ENCODE measurements around the gene VSIG2.

DNA sequence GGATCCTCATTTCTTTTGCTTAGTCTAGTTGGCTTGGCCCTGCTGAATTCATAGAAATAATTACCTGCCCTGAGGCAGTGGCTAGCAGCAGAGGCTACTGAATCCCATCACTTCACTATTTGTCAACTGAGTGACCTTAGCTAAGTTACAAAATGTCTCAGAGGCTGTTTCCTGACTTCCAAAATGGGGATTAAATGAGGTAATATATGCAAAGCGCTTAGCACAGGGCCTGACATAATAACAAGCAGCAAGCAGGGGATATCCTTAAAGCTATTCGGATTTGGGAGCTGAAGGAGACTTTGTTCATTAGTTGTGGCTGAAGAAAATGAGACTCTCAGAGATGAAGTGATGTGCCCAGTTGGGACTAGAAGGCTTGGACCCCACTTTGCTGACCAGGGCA lies 9.5 kb downstream of the VSIG2 start:
- TF ChIP-seq ZFP3 (CRISPR knock-in tag; IDR thresholded peaks at IDR 0.05) (no peak), GLIS3 (CRISPR knock-in tag; IDR thresholded peaks at IDR 0.05) (no peak), RARB (CRISPR knock-in tag; IDR thresholded peaks at IDR 0.05) (no peak), OSR1 (CRISPR knock-in tag; IDR thresholded peaks at IDR 0.05) (no peak), ZC3H10 (CRISPR knock-in tag; IDR thresholded peaks at IDR 0.05) (no peak), SNAI2 (CRISPR knock-in tag; IDR thresholded peaks at IDR 0.05) (no peak), TOX (CRISPR knock-in tag; IDR thresholded peaks at IDR 0.05; ENCODE audit: borderline replicate concordance) (no peak), ARNTL (CRISPR knock-in tag; IDR thresholded peaks at IDR 0.05; ENCODE audit: borderline replicate concordance, low read depth) (no peak), ZNF70 (CRISPR knock-in tag; IDR thresholded peaks at IDR 0.05) (no peak), TCF4 (CRISPR knock-in tag; IDR thresholded peaks at IDR 0.05; ENCODE audit: borderline replicate concordance) (no peak), ISL1 (CRISPR knock-in tag; IDR thresholded peaks at IDR 0.05) (no peak)
- TF ChIP-seq, protein P1, sequence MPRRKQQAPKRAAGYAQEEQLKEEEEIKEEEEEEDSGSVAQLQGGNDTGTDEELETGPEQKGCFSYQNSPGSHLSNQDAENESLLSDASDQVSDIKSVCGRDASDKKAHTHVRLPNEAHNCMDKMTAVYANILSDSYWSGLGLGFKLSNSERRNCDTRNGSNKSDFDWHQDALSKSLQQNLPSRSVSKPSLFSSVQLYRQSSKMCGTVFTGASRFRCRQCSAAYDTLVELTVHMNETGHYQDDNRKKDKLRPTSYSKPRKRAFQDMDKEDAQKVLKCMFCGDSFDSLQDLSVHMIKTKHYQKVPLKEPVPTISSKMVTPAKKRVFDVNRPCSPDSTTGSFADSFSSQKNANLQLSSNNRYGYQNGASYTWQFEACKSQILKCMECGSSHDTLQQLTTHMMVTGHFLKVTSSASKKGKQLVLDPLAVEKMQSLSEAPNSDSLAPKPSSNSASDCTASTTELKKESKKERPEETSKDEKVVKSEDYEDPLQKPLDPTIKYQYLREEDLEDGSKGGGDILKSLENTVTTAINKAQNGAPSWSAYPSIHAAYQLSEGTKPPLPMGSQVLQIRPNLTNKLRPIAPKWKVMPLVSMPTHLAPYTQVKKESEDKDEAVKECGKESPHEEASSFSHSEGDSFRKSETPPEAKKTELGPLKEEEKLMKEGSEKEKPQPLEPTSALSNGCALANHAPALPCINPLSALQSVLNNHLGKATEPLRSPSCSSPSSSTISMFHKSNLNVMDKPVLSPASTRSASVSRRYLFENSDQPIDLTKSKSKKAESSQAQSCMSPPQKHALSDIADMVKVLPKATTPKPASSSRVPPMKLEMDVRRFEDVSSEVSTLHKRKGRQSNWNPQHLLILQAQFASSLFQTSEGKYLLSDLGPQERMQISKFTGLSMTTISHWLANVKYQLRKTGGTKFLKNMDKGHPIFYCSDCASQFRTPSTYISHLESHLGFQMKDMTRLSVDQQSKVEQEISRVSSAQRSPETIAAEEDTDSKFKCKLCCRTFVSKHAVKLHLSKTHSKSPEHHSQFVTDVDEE (CRISPR knock-in tag; IDR thresholded peaks at IDR 0.05) = no peak
- TF ChIP-seq, protein P2, sequence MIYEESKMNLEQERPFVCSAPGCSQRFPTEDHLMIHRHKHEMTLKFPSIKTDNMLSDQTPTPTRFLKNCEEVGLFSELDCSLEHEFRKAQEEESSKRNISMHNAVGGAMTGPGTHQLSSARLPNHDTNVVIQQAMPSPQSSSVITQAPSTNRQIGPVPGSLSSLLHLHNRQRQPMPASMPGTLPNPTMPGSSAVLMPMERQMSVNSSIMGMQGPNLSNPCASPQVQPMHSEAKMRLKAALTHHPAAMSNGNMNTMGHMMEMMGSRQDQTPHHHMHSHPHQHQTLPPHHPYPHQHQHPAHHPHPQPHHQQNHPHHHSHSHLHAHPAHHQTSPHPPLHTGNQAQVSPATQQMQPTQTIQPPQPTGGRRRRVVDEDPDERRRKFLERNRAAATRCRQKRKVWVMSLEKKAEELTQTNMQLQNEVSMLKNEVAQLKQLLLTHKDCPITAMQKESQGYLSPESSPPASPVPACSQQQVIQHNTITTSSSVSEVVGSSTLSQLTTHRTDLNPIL (CRISPR knock-in tag; IDR thresholded peaks at IDR 0.05; ENCODE audit: low read depth) = no peak
- TF ChIP-seq, protein P3, sequence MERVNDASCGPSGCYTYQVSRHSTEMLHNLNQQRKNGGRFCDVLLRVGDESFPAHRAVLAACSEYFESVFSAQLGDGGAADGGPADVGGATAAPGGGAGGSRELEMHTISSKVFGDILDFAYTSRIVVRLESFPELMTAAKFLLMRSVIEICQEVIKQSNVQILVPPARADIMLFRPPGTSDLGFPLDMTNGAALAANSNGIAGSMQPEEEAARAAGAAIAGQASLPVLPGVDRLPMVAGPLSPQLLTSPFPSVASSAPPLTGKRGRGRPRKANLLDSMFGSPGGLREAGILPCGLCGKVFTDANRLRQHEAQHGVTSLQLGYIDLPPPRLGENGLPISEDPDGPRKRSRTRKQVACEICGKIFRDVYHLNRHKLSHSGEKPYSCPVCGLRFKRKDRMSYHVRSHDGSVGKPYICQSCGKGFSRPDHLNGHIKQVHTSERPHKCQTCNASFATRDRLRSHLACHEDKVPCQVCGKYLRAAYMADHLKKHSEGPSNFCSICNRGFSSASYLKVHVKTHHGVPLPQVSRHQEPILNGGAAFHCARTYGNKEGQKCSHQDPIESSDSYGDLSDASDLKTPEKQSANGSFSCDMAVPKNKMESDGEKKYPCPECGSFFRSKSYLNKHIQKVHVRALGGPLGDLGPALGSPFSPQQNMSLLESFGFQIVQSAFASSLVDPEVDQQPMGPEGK (CRISPR knock-in tag; IDR thresholded peaks at IDR 0.05; ENCODE audit: borderline replicate concordance) = no peak
